ENCODE measurements around the gene PRDM16.

Gene PRDM16

GRCh38 chr1:3031401-3032221, 37.4 kb upstream of the PRDM16 start:
- Histone ChIP-seq H3K27ac (no peak overlapping the region), H3K36me3 (no peaks in the 10 kb centered on the region), H3K27me3 (ENCODE audit: insufficient read depth, low read depth, severe bottlenecking) (no peaks in the 10 kb centered on the region), H3K9me3 (ENCODE audit: severe bottlenecking) (no peaks in the 10 kb centered on the region), H3K4me3 (ENCODE audit: low read depth, low read length) (no peak overlapping the region)
- no peak for TF ChIP-seq CTCF (IDR thresholded peaks at IDR 0.05; ENCODE audit: low read depth, low read length)
- DNase-seq: no peak

GRCh38 chr1:3032371-3033039, 36.5 kb upstream of the PRDM16 start:
- no peak for DNase-seq
- no peak overlapping the region for H3K4me3 ChIP-seq (ENCODE audit: low read depth, low read length)
- H3K9me3 ChIP-seq (ENCODE audit: severe bottlenecking): no peaks in the 10 kb centered on the region
- H3K36me3 ChIP-seq: no peaks in the 10 kb centered on the region
- TF ChIP-seq CTCF (IDR thresholded peaks at IDR 0.05; ENCODE audit: low read depth, low read length): no peak
- no peaks in the 10 kb centered on the region for H3K27me3 ChIP-seq (ENCODE audit: insufficient read depth, low read depth, severe bottlenecking)
- H3K27ac ChIP-seq: no peak overlapping the region

GRCh38 chr1:3033040-3033789, 35.8 kb upstream of the PRDM16 start:
- H3K9me3 ChIP-seq (ENCODE audit: severe bottlenecking): no peaks in the 10 kb centered on the region
- H3K27ac ChIP-seq: no peak overlapping the region
- no peak for DNase-seq
- H3K4me3 ChIP-seq (ENCODE audit: low read depth, low read length): no peak overlapping the region
- H3K27me3 ChIP-seq (ENCODE audit: insufficient read depth, low read depth, severe bottlenecking): no peaks in the 10 kb centered on the region
- no peak for TF ChIP-seq CTCF (IDR thresholded peaks at IDR 0.05; ENCODE audit: low read depth, low read length)
- H3K36me3 ChIP-seq: no peaks in the 10 kb centered on the region

- no peak for DNase-seq
- H3K27me3 ChIP-seq (ENCODE audit: insufficient read depth, low read depth, severe bottlenecking): no peaks in the 10 kb centered on the region
- H3K36me3 ChIP-seq: no peaks in the 10 kb centered on the region
- no peaks in the 10 kb centered on the region for H3K9me3 ChIP-seq (ENCODE audit: severe bottlenecking)
- H3K27ac ChIP-seq: no peak overlapping the region
- TF ChIP-seq CTCF (IDR thresholded peaks at IDR 0.05; ENCODE audit: low read depth, low read length): no peak
- no peak overlapping the region for H3K4me3 ChIP-seq (ENCODE audit: low read depth, low read length)
Measured at GRCh38 chr1:3033790-3034090, 35.3 kb upstream of the PRDM16 start.

DNA sequence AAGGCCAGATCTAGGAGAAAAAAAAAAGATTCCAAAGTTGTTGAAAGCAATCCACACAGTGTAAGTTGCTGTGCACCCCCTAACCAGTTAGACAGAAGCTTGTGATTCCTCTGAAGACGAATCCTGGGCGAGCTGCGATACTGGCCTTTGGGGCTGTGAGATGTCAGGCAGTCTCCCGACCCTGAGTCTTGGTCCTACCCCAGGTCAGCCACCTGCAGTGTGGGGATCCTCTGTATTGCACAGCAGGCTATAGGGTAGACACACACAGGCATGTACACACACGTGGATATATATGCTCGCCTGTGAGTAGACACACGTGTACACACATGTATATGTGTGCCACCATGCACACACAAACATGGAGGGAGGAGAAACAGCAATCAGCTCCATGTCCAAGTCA, 34.8 kb upstream of the PRDM16 start:
- H3K36me3 ChIP-seq: no peaks in the 10 kb centered on the region
- no peak for TF ChIP-seq CTCF (IDR thresholded peaks at IDR 0.05; ENCODE audit: low read depth, low read length)
- no peak for DNase-seq
- H3K4me3 ChIP-seq (ENCODE audit: low read depth, low read length): no peak overlapping the region
- no peak overlapping the region for H3K27ac ChIP-seq
- H3K27me3 ChIP-seq (ENCODE audit: insufficient read depth, low read depth, severe bottlenecking): no peaks in the 10 kb centered on the region
- no peaks in the 10 kb centered on the region for H3K9me3 ChIP-seq (ENCODE audit: severe bottlenecking)

All from WERI-Rb-1 (cell line).